Measurements from ENCODE around the gene AHI1.
A peak's percentile ranks its signal among the peaks of the same experiment; 100 is the strongest.

The AHI1 gene

GRCh38 chr6:135318738-135319469 is 178.6 kb downstream of the AHI1 start:
- no peak for TF ChIP-seq CTCF (IDR thresholded peaks at IDR 0.05; ENCODE audit: borderline replicate concordance, insufficient read depth, low read depth, low read length)
- H3K4me3 ChIP-seq (ENCODE audit: low read depth, low read length), result no peak overlapping the region

GRCh38 chr6:135314543-135314942 is 183.0 kb downstream of the AHI1 start:
- H3K4me3 ChIP-seq (ENCODE audit: low read depth, low read length), result no peak overlapping the region
- TF ChIP-seq CTCF (IDR thresholded peaks at IDR 0.05; ENCODE audit: borderline replicate concordance, insufficient read depth, low read depth, low read length), result peak; percentile 25; the same call in 1 of the 2 replicates

- TF ChIP-seq CTCF (IDR thresholded peaks at IDR 0.05; ENCODE audit: borderline replicate concordance, insufficient read depth, low read depth, low read length), result no peak
- no peak overlapping the region for H3K4me3 ChIP-seq (ENCODE audit: low read depth, low read length)
Observed at GRCh38 chr6:135311446-135312200, 185.9 kb downstream of the AHI1 start.

GRCh38 chr6:135310291-135310690 is 187.2 kb downstream of the AHI1 start:
- H3K4me3 ChIP-seq (ENCODE audit: low read depth, low read length), result no peak overlapping the region
- TF ChIP-seq CTCF (IDR thresholded peaks at IDR 0.05; ENCODE audit: borderline replicate concordance, insufficient read depth, low read depth, low read length), result no peak

GRCh38 chr6:135306740-135307420 is 190.7 kb downstream of the AHI1 start:
- no peak for TF ChIP-seq CTCF (IDR thresholded peaks at IDR 0.05; ENCODE audit: borderline replicate concordance, insufficient read depth, low read depth, low read length)

GRCh38 chr6:135306166-135306565 is 191.4 kb downstream of the AHI1 start:
- no peak overlapping the region for H3K4me3 ChIP-seq (ENCODE audit: low read depth, low read length)
- TF ChIP-seq CTCF (IDR thresholded peaks at IDR 0.05; ENCODE audit: borderline replicate concordance, insufficient read depth, low read depth, low read length), result no peak

More at GRCh38 chr6:135306740-135307420, 190.7 kb downstream of the AHI1 start:
- no peak overlapping the region for H3K4me3 ChIP-seq (ENCODE audit: low read depth, low read length)

Data from GM12875 (cell line).